Ascending aorta (tissue), 2 donors: ENCODE measurements around the gene NEIL1. TPM values are rescaled to one million over a fixed set of nuclear protein-coding genes. Genes with fewer than 3 reads are reported as not detected.
"Not testable (repeated sequence)": the region's sequence is repeated elsewhere in the genome, so short reads cannot be mapped to it uniquely, and the experiment has no call there.

Source experiments
- DNase-seq, 2 donors: peaks; one replicate each; pipeline ENCODE4 v3.0.0-alpha.2; 2019; ENCODE audit warnings: low spot score in 2 of 2
- H3K27ac ChIP-seq, 2 donors: fragments of 200-600 bp; sonication (generic); one replicate each; pipeline ENCODE4 v1.5.1; 2016 to 2017; ENCODE audit warnings: mild to moderate bottlenecking in 1 of 2
- H3K27me3 ChIP-seq: fragments of 200-600 bp; sonication (generic); one replicate; pipeline ENCODE4 v1.5.1; 2017
- H3K36me3 ChIP-seq, 2 donors: fragments of 200-600 bp; sonication (generic); one replicate each; pipeline ENCODE4 v1.5.1; 2016
- H3K4me1 ChIP-seq, 2 donors: fragments of 200-600 bp; sonication (generic); one replicate each; pipeline ENCODE4 v1.5.1; 2016 to 2017; ENCODE audit warnings: mild to moderate bottlenecking in 1 of 2
- H3K4me3 ChIP-seq, 2 donors: fragments of 200-600 bp; sonication (generic); one replicate each; pipeline ENCODE4 v1.5.1; 2016 to 2017; ENCODE audit warnings: mild to moderate bottlenecking in 1 of 2
- H3K9me3 ChIP-seq, 2 donors: fragments of 200-600 bp; sonication (generic); one replicate each; pipeline ENCODE4 v1.5.1; 2016
- intact Hi-C: fragments of 100-400 bp; cut with DNase I; formaldehyde crosslinking; loops from one replicate; pipeline ENCODE4 v1.15.1; 2023
- total RNA-seq: library from RNA; depleted of rRNA; stranded (reverse); fragments of >200 nt; gene quantifications from one replicate; pipeline ENCODE4 v1.1.0, GENCODE V29; 2016
- TF ChIP-seq, protein P1 (sequence below), 3 experiments: fragments of 200-600 bp in 2 of 3; fragments of 450-650 bp in 1 of 3; sonication (generic) in 2 of 3; IDR thresholded peaks; one replicate each; pipeline ENCODE4 v1.5.1; 2016 to 2019; ENCODE audit warnings: antibody characterized with exemption in 3 of 3, mild to moderate bottlenecking in 1 of 3, moderate library complexity in 1 of 3

The NEIL1 gene
- total RNA-seq, 1 donor from 2014 or later: 104 TPM

DNA sequence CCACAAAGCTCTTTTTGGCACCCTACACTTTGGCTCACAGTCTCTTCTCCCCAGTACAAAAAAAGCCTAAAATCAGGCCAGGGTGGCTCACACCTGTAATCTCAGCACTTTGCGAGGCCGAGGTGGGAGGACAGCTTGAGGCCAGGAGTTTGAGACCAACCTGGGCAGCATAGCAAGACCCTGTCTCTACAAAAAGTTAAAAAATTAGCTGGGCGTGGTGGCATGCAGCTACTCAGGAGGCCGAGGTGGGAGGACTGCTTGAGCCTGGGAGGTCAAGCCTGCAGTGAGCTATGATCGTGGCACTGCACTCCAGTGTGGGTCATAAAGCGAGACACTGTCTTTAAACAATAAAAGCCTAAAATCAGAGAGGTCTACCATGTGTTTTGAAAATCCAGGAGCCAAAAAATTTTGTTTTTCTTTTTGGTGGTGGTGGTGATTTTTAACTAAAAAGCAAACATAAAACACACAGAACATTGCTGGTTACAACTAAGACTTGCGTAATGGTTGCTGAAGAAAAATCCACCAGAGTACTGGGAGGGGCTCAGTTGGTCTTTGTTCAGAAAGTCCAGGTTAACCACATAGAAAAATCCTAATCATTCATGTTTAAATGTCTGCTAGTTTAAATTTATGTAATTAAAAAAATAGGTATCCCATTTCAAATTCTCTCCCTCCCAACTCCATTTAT is 23.2 kb downstream of the NEIL1 start:
- TF ChIP-seq, protein P1, sequence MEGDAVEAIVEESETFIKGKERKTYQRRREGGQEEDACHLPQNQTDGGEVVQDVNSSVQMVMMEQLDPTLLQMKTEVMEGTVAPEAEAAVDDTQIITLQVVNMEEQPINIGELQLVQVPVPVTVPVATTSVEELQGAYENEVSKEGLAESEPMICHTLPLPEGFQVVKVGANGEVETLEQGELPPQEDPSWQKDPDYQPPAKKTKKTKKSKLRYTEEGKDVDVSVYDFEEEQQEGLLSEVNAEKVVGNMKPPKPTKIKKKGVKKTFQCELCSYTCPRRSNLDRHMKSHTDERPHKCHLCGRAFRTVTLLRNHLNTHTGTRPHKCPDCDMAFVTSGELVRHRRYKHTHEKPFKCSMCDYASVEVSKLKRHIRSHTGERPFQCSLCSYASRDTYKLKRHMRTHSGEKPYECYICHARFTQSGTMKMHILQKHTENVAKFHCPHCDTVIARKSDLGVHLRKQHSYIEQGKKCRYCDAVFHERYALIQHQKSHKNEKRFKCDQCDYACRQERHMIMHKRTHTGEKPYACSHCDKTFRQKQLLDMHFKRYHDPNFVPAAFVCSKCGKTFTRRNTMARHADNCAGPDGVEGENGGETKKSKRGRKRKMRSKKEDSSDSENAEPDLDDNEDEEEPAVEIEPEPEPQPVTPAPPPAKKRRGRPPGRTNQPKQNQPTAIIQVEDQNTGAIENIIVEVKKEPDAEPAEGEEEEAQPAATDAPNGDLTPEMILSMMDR (IDR thresholded peaks at IDR 0.05): no peak
- Histone ChIP-seq H3K4me1 (peaks cover 5 to 8% of the 10 kb centered on the region in 2 donors), H3K27ac (no peak overlapping the region), H3K27me3 (no peaks in the 10 kb centered on the region), H3K9me3 (no peaks in the 10 kb centered on the region), H3K36me3 (peaks cover 40 to 66% of the 10 kb centered on the region in 2 donors), H3K4me3 (no peak overlapping the region)
- intact Hi-C loops: loop anchor here (5.0 to 10.0 kb wide), 3 partner anchors 257 to 432 kb away; partner anchors contain the start of genes PPCDC and SNUPN
- DNase-seq: no peak

GRCh38 chr15:75371486-75371885 is 24.6 kb downstream of the NEIL1 start:
- intact Hi-C loops: no loop called here
- H3K9me3 ChIP-seq: no peaks in the 10 kb centered on the region
- H3K4me1 ChIP-seq: peaks cover 5 to 8% of the 10 kb centered on the region in 2 donors
- DNase-seq: no peak
- H3K27ac ChIP-seq: no peak overlapping the region
- H3K4me3 ChIP-seq: no peak overlapping the region
- no peaks in the 10 kb centered on the region for H3K27me3 ChIP-seq
- H3K36me3 ChIP-seq: peaks cover 39 to 63% of the 10 kb centered on the region in 2 donors
- TF ChIP-seq, protein P1 (IDR thresholded peaks at IDR 0.05): no peak

DNA sequence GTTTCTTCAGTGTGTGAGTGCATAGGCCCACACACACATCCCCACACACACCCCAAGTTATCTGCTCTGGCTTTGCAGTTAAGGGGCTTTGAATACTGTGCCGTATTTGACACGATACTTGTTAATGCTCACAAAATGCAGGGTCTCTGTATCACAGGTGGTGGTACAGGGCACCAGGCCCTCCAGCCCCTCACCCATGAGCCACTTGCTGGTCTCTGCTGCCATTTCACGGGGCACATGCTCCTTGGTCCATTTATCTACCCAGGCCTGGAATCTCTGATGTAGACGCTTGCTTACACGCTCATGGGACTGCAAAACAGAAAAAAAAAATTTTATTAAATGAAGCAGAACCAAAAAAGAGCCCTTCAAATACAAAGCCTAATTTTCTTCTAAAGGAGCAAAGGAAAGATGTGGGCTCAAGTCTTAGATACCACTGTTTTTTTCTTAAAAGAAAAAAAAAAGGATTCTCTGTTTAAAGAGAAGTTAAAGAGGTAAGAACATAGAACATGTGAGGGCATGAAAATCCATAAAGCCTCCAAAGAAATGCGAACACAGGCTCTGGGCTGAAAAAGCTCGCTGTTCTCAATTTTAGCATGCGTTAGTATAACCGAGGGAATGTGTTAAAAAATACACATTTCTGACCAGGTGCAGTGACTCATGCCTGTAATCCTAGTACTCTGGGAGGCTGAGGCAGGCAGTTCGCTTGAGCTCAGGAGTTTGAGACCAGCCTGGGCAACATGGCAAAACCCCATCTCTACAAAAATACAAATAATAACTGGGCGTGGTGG is 25.3 kb downstream of the NEIL1 start:
- Histone ChIP-seq H3K4me1 (peaks cover 5 to 8% of the 10 kb centered on the region in 2 donors), H3K4me3 (no peak overlapping the region), H3K27ac (no peak overlapping the region), H3K36me3 (peaks cover 40 to 62% of the 10 kb centered on the region in 2 donors), H3K27me3 (no peaks in the 10 kb centered on the region), H3K9me3 (no peaks in the 10 kb centered on the region)
- TF ChIP-seq, protein P1 (IDR thresholded peaks at IDR 0.05): no peak
- intact Hi-C loops: no loop called here
- DNase-seq: no peak

GRCh38 chr15:75380773-75381172 is 33.9 kb downstream of the NEIL1 start:
- H3K27ac ChIP-seq: no peak overlapping the region
- peaks cover 61 to 81% of the 10 kb centered on the region in 2 donors for H3K36me3 ChIP-seq
- TF ChIP-seq, protein P1 (IDR thresholded peaks at IDR 0.05): no peak
- intact Hi-C loops: no loop called here
- no peaks in the 10 kb centered on the region for H3K9me3 ChIP-seq
- DNase-seq: no peak
- no peaks in the 10 kb centered on the region for H3K4me1 ChIP-seq
- H3K4me3 ChIP-seq: no peak overlapping the region
- H3K27me3 ChIP-seq: no peaks in the 10 kb centered on the region

GRCh38 chr15:75383986-75384385 is 37.1 kb downstream of the NEIL1 start:
- H3K9me3 ChIP-seq, intact Hi-C loops, H3K27ac ChIP-seq, DNase-seq, H3K4me1 ChIP-seq, H3K27me3 ChIP-seq, H3K4me3 ChIP-seq: not testable (repeated sequence)
- H3K36me3 ChIP-seq: peaks cover 75 to 91% of the 10 kb centered on the region in 2 donors

- no peak overlapping the region for H3K4me3 ChIP-seq
- no peaks in the 10 kb centered on the region for H3K9me3 ChIP-seq
- H3K27me3 ChIP-seq: no peaks in the 10 kb centered on the region
- DNase-seq: no peak
- no peaks in the 10 kb centered on the region for H3K4me1 ChIP-seq
- intact Hi-C loops: no loop called here
- H3K27ac ChIP-seq: no peak overlapping the region
- peaks cover 66 to 95% of the 10 kb centered on the region in 2 donors for H3K36me3 ChIP-seq
- TF ChIP-seq, protein P1 (IDR thresholded peaks at IDR 0.05): no peak
Measured at GRCh38 chr15:75389791-75390382, 43.0 kb downstream of the NEIL1 start.
